WTC11 (cell line): ENCODE measurements around the gene LATS1. TPM values are rescaled to one million over a fixed set of nuclear protein-coding genes. Genes with fewer than 3 reads are reported as not detected.
"Not testable (repeated sequence)": the region's sequence is repeated elsewhere in the genome, so short reads cannot be mapped to it uniquely, and the experiment has no call there.

Experiments
- ATAC-seq: fragments of 200-7000 bp; cut with Tn5 transposase; 2 replicates; pipeline ENCODE4 v1.10.0; 2021; ENCODE audit warnings: mild to moderate bottlenecking, moderate library complexity
- CTCF ChIA-PET: fragments of 300-600 bp; sonication (Branson Sonifier 250); formaldehyde crosslinking; loops from one replicate; lab custom pipeline; 2021; ENCODE audit warnings: antibody characterized with exemption; lab: Charles Lee
- POLR2A ChIA-PET: fragments of 350-600 bp; sonication (Branson Sonifier 250); formaldehyde crosslinking; loops from one replicate; lab custom pipeline; 2021; ENCODE audit warnings: antibody characterized with exemption; lab: Charles Lee
- DNase-seq: peaks from one replicate; pipeline ENCODE4 v3.0.0; 2021; ENCODE audit warnings: low spot score
- H3K27ac Mint-ChIP-seq: 2 replicates; pipeline ENCODE4 v1.8.0; 2021; ENCODE audit warnings: mixed read lengths
- H3K27me3 Mint-ChIP-seq: 2 replicates; pipeline ENCODE4 v1.8.0; 2021; ENCODE audit warnings: low read depth, mild to moderate bottlenecking, moderate library complexity, mixed read lengths
- H3K36me3 Mint-ChIP-seq: 2 replicates; pipeline ENCODE4 v1.8.0; 2021; ENCODE audit warnings: mixed read lengths
- H3K4me1 Mint-ChIP-seq: 2 replicates; pipeline ENCODE4 v1.8.0; 2022; ENCODE audit warnings: mixed read lengths
- H3K4me3 Mint-ChIP-seq: 2 replicates; pipeline ENCODE4 v1.8.0; 2021; ENCODE audit warnings: mild to moderate bottlenecking, moderate library complexity, mixed read lengths
- H3K9me3 Mint-ChIP-seq: 2 replicates; pipeline ENCODE4 v1.8.0; 2021; ENCODE audit warnings: mixed read lengths
- CBFB ChIP-seq: sonication (generic); formaldehyde crosslinking; IDR thresholded peaks from 2 replicates; pipeline ENCODE4 v1.8.1; 2022; ENCODE audit warnings: mild to moderate bottlenecking, low read depth, missing genetic modification reagents
- CTCF ChIP-seq: fragments of 200-600 bp; IDR thresholded peaks from 2 replicates; pipeline ENCODE4 v1.8.0; 2022; ENCODE audit warnings: antibody characterized with exemption
- ESRRA ChIP-seq: sonication (generic); formaldehyde crosslinking; IDR thresholded peaks from 2 replicates; pipeline ENCODE4 v1.8.1; 2022; ENCODE audit warnings: mild to moderate bottlenecking, missing genetic modification reagents, borderline replicate concordance
- MLX ChIP-seq: sonication (generic); formaldehyde crosslinking; IDR thresholded peaks from 2 replicates; pipeline ENCODE4 v1.8.1; 2023; ENCODE audit warnings: mild to moderate bottlenecking, missing genetic modification reagents, moderate library complexity
- MYBL2 ChIP-seq: sonication (generic); formaldehyde crosslinking; IDR thresholded peaks from 2 replicates; pipeline ENCODE4 v1.8.1; 2023; ENCODE audit warnings: mild to moderate bottlenecking, moderate library complexity, missing genetic modification reagents
- NR3C1 ChIP-seq: sonication (generic); formaldehyde crosslinking; conservative IDR thresholded peaks from 2 replicates; pipeline ENCODE4 v1.8.1; 2023; ENCODE audit warnings: low read depth, mild to moderate bottlenecking, missing genetic modification reagents
- PRDM15 ChIP-seq: sonication (generic); formaldehyde crosslinking; IDR thresholded peaks from 2 replicates; pipeline ENCODE4 v1.8.0; 2022; ENCODE audit warnings: missing genetic modification reagents
- PRRX2 ChIP-seq: fragments of 250-450 bp; sonication (Bioruptor Pico); IDR thresholded peaks from 2 replicates; pipeline ENCODE4 v1.8.0; 2021; ENCODE audit warnings: mild to moderate bottlenecking
- SP1 ChIP-seq: sonication (generic); formaldehyde crosslinking; conservative IDR thresholded peaks from 2 replicates; pipeline ENCODE4 v1.8.1; 2022; ENCODE audit warnings: missing genetic modification reagents
- TCF7 ChIP-seq: sonication (generic); formaldehyde crosslinking; IDR thresholded peaks from 2 replicates; pipeline ENCODE4 v1.8.0; 2022; ENCODE audit warnings: mild to moderate bottlenecking, low read depth, missing genetic modification reagents, moderate library complexity
- TEAD4 ChIP-seq: sonication (generic); formaldehyde crosslinking; IDR thresholded peaks from 2 replicates; pipeline ENCODE4 v1.8.0; 2022; ENCODE audit warnings: mild to moderate bottlenecking, missing genetic modification reagents
- ZBTB21 ChIP-seq: sonication (generic); formaldehyde crosslinking; IDR thresholded peaks from 2 replicates; pipeline ENCODE4 v1.8.1; 2023; ENCODE audit warnings: mild to moderate bottlenecking, missing genetic modification reagents, borderline replicate concordance
- ZBTB43 ChIP-seq: sonication (generic); formaldehyde crosslinking; IDR thresholded peaks from 2 replicates; pipeline ENCODE4 v1.8.1; 2023; ENCODE audit warnings: mild to moderate bottlenecking, missing genetic modification reagents
- ZNF121 ChIP-seq: sonication (generic); formaldehyde crosslinking; IDR thresholded peaks from 2 replicates; pipeline ENCODE4 v1.8.0; 2023; ENCODE audit warnings: missing genetic modification reagents
- total RNA-seq: library from RNA; stranded (reverse); gene quantifications from 3 replicates; pipeline ENCODE4 v1.2.3, GENCODE V29; 2021
- TF ChIP-seq, protein P1 (sequence below): fragments of 250-450 bp; sonication (Bioruptor Pico); IDR thresholded peaks from 2 replicates; pipeline ENCODE4 v1.9.0; 2021; ENCODE audit warnings: mild to moderate bottlenecking
- TF ChIP-seq, protein P2 (sequence below): sonication (generic); formaldehyde crosslinking; IDR thresholded peaks from 2 replicates; pipeline ENCODE4 v1.8.0; 2022; ENCODE audit warnings: mild to moderate bottlenecking, missing genetic modification reagents

LATS1 gene
- total RNA-seq, 1 experiment from 2014 or later = 24.2 TPM

DNA sequence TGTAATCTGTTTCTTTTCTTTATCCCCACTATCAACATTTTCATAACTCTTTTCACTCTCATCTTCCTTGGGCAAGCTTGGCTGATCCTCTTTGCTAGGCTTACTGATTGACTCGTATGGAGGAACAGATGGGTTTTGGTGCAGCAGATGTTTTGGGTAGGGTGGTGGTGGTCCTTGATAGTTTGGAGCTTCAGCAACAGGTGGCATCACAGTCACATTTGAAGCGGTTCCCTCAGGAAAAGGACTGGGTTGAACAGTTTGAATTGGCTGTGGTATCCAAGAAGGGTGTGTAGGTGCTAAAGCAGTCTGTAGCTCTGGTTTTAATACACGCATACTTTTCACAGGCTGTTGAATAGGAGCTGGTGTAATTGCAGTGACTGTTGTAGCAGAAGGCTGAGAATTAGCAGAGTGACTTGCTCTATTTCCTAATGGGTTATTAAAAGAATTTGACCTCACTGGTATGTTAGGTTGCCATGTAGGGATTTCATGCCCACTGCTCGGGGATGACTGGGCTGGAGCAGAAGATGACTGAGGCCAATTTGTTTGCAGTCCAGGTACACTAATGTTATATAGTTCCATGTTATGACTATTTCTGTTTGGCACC is 34.5 kb downstream of the LATS1 start:
- peaks cover 28% of the 10 kb centered on the region for H3K36me3 Mint-ChIP-seq
- ATAC-seq (no peak), DNase-seq (no peak)
- peaks cover 3% of the 10 kb centered on the region; the same call in 1 of the 2 replicates for H3K4me1 Mint-ChIP-seq
- ChIA-PET CTCF (no interaction called here), POLR2A (no interaction called here)
- H3K27ac Mint-ChIP-seq = no peak overlapping the region
- no peak for TF ChIP-seq ZBTB43 (CRISPR knock-in tag)
- H3K27me3 Mint-ChIP-seq = no peaks in the 10 kb centered on the region
- H3K9me3 Mint-ChIP-seq = no peaks in the 10 kb centered on the region
- H3K4me3 Mint-ChIP-seq = no peak overlapping the region

DNA sequence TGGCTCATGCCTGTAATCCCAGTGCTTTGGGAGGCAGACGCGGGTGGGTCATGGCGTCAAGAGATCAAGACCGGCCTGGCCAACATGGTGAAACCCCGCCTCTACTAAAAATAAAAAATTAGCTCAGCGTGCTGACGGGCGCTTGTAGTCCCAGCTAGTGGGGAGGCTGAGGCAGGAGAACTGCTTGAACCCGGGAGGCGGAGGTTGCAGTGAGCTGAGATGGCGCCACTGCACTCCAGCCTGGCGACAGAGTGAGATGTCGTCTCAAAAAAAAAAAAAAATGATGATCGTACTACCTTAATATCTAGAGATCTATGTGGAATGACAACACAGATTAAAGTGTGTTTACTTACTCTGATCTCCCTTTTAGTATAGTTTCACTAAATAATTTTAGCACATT is 36.1 kb downstream of the LATS1 start:
- H3K9me3 Mint-ChIP-seq, H3K27me3 Mint-ChIP-seq, POLR2A ChIA-PET, H3K27ac Mint-ChIP-seq, DNase-seq, H3K4me1 Mint-ChIP-seq, CTCF ChIA-PET, ATAC-seq, H3K4me3 Mint-ChIP-seq: not testable (repeated sequence)
- H3K36me3 Mint-ChIP-seq = peaks cover 33% of the 10 kb centered on the region

DNA sequence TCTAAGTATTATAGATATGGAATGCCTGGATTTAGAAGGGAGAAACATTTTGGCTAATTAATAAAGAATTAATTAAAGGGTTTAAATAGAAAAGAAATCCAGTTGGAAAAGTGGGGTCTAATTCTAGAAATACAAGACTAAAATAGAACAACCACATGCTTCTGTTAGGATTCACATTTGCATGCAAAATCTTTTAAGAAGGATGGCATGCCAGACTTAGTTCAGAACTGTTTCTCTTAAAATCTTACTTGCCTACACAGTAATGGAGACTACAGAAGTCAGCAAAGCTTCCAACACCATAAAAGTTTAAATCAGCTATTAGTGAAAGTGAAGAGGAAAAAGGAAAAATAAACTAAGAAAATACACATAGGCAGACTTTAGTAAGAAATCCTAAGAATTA is 36.7 kb downstream of the LATS1 start:
- DNase-seq (no peak), ATAC-seq (no peak)
- TF ChIP-seq PRDM15 (CRISPR knock-in tag) = no peak
- no peak for TF ChIP-seq SP1 (CRISPR knock-in tag)
- no peak for TF ChIP-seq ZBTB43 (CRISPR knock-in tag)
- TF ChIP-seq NR3C1 = no peak
- TF ChIP-seq, protein P1, sequence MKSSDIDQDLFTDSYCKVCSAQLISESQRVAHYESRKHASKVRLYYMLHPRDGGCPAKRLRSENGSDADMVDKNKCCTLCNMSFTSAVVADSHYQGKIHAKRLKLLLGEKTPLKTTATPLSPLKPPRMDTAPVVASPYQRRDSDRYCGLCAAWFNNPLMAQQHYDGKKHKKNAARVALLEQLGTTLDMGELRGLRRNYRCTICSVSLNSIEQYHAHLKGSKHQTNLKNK = no peak
- TF ChIP-seq ESRRA (CRISPR knock-in tag) = no peak
- no peak for TF ChIP-seq ZNF121 (CRISPR knock-in tag)
- TF ChIP-seq MYBL2 (CRISPR knock-in tag) = no peak
- TF ChIP-seq CTCF = no peak
- TF ChIP-seq PRRX2 (CRISPR knock-in tag) = no peak
- TF ChIP-seq ZBTB21 = no peak
- no peak for TF ChIP-seq CBFB (CRISPR knock-in tag)
- TF ChIP-seq TEAD4 = no peak
- TF ChIP-seq, protein P2, sequence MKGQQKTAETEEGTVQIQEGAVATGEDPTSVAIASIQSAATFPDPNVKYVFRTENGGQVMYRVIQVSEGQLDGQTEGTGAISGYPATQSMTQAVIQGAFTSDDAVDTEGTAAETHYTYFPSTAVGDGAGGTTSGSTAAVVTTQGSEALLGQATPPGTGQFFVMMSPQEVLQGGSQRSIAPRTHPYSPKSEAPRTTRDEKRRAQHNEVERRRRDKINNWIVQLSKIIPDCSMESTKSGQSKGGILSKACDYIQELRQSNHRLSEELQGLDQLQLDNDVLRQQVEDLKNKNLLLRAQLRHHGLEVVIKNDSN (CRISPR knock-in tag) = no peak
- TF ChIP-seq TCF7 (CRISPR knock-in tag) = no peak
- TF ChIP-seq MLX (CRISPR knock-in tag) = no peak
- Mint-ChIP-seq H3K27me3 (no peaks in the 10 kb centered on the region), H3K4me1 (peaks cover under 1% of the 10 kb centered on the region; the same call in 1 of the 2 replicates), H3K36me3 (peaks cover 39% of the 10 kb centered on the region), H3K27ac (no peak overlapping the region), H3K9me3 (no peaks in the 10 kb centered on the region), H3K4me3 (no peak overlapping the region)
- POLR2A ChIA-PET = no interaction called here
- CTCF ChIA-PET = no interaction called here
